Naive thymus-derived CD8-positive, alpha-beta T cell (primary cell): ENCODE data around the gene SNTB2. TPM values are rescaled to one million over a fixed set of nuclear protein-coding genes. Genes with fewer than 3 reads are reported as not detected.

Experiments used
- ATAC-seq, 2 donors: fragments of 150-1000 bp; cut with Tn5 transposase in 1 of 2; sonication (Bioruptor Pico), chemical (Tn5 transposase) in 1 of 2; 1 replicate in 1 of 2; 2 replicates in 1 of 2; pipeline ENCODE4 v1.10.0; 2021; ENCODE audit warnings: mild to moderate bottlenecking in 2 of 2, moderate library complexity in 2 of 2
- POLR2A ChIA-PET: fragments of 350-600 bp; sonication (Branson Sonifier 250); formaldehyde crosslinking; loops from one replicate; lab custom pipeline; 2021; ENCODE audit warnings: antibody characterized with exemption; lab: Charles Lee
- DNase-seq, 10 donors: peaks; one replicate each; pipeline versions ENCODE4 v3.0.0 to v3.0.0-alpha.2; 2020 to 2022
- H3K27ac Mint-ChIP-seq, 10 donors: one replicate each; pipeline ENCODE4 v1.8.0; 2020 to 2022; ENCODE audit warnings: mild to moderate bottlenecking in 10 of 10, mixed read lengths in 10 of 10, moderate library complexity in 4 of 10, inconsistent platforms in 1 of 10
- H3K27me3 Mint-ChIP-seq, 5 donors: one replicate each; pipeline ENCODE4 v1.8.0; 2021 to 2022; ENCODE audit warnings: mixed read lengths in 5 of 5
- H3K36me3 Mint-ChIP-seq, 3 donors: one replicate each; pipeline ENCODE4 v1.8.0; 2020 to 2022; ENCODE audit warnings: mixed read lengths in 3 of 3, mild to moderate bottlenecking in 2 of 3, inconsistent platforms in 1 of 3
- H3K4me1 Mint-ChIP-seq, 4 donors: one replicate each; pipeline ENCODE4 v1.8.0; 2021 to 2022; ENCODE audit warnings: mixed read lengths in 4 of 4
- H3K4me3 Mint-ChIP-seq, 10 donors: one replicate each; pipeline ENCODE4 v1.8.0; 2020 to 2022; ENCODE audit warnings: mild to moderate bottlenecking in 10 of 10, mixed read lengths in 10 of 10, moderate library complexity in 6 of 10, inconsistent platforms in 1 of 10
- H3K9me3 Mint-ChIP-seq, 9 donors: one replicate each; pipeline ENCODE4 v1.8.0; 2020 to 2022; ENCODE audit warnings: mixed read lengths in 9 of 9, mild to moderate bottlenecking in 3 of 9, inconsistent platforms in 1 of 9, moderate library complexity in 1 of 9
- polyA plus RNA-seq, 3 donors: library from polyadenylated mRNA; unstranded; fragments of 300-500 nt; fragmentation: Illumina TruSeq; gene quantifications; one replicate each; pipeline ENCODE4 v1.2.3, GENCODE V29; 2021
- total RNA-seq, 8 experiments: library from RNA in 2 of 8; stranded (reverse) in 2 of 8; gene quantifications; one replicate each; pipeline ENCODE4 v1.2.3 and lab custom pipeline; 2021 to 2026

The SNTB2 gene
- total and polyA plus RNA-seq, 5 experiments from 2014 or later, result 3.7 to 15.0 (median 11.0) TPM

DNA sequence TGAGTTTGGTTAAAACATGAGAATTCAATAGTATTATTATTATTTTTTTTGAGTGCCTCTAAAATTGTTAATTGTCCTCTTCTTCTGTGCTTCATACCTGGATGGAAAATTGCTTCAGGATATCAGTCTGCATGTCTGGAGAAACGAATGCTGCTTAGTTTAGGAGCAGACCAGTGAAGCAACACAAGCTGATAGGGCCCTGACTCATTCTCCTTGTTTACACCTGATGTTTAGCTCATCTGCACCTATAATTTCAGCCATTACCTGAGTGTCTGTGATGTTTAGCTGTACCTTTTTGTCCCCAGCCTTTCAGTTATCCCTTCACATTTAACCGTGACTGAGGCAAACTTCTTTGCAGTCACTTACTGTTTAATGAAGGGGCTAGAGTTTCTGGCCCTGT, 14.8 kb downstream of the SNTB2 start:
- Mint-ChIP-seq H3K9me3 (no peaks in the 10 kb centered on the region), H3K36me3 (peaks cover 0 to 4% (median 0%) of the 10 kb centered on the region in 3 donors), H3K4me1 (peaks cover 3 to 13% (median 9%) of the 10 kb centered on the region in 4 donors), H3K27ac (peak overlapping the region in 2 of 10 donors; percentile 32 to 63), H3K27me3 (no peaks in the 10 kb centered on the region), H3K4me3 (no peak overlapping the region)
- ATAC-seq, result no peak
- POLR2A ChIA-PET, result no interaction called here
- DNase-seq, result no peak

DNA sequence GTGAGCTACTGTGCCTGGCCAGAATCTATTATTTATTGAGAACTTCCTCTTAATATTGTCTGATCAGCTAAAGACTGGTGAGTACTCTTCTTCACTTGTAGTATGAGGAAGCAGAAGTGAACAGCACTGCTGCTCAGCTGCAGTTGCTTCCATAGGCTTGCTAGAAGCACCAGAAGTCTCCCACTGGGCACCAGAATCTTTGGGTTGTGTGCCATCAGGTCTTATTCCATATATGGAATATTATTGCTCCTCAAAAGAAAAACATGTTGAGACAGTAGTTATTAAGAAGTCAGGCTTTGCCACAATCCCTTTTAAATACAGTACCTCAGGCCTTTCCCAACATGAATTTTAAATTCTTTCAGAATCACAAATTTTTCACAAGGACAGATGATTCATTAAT, 17.2 kb downstream of the SNTB2 start:
- no peak for DNase-seq
- H3K27me3 Mint-ChIP-seq, result no peaks in the 10 kb centered on the region
- peaks cover 0 to 4% (median 0%) of the 10 kb centered on the region in 3 donors for H3K36me3 Mint-ChIP-seq
- H3K9me3 Mint-ChIP-seq, result no peaks in the 10 kb centered on the region
- POLR2A ChIA-PET, result no interaction called here
- peak overlapping the region in 1 of 10 donors; percentile 68 for H3K27ac Mint-ChIP-seq
- no peak for ATAC-seq
- H3K4me1 Mint-ChIP-seq, result peaks cover 0 to 10% (median 5%) of the 10 kb centered on the region in 4 donors
- H3K4me3 Mint-ChIP-seq, result no peak overlapping the region

DNA sequence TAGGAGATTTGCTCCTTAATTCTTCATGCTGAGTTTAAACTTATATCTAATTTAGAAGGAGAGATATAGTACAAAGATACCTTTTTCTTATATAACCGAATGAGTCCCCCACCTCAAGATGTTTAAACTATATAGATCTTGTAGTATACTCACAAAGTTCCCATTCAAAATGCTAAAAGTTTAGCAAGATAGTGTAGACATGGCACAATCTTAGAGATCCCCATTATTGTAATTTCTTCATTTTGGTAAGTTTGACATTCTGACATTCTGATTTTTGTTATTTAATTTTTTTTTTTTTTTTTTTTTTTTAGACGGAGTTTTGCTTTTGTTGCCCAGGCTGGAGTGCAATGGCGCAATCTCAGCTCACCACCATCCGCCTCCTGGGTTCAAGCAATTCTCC, 22.8 kb downstream of the SNTB2 start:
- Mint-ChIP-seq H3K4me3 (no peak overlapping the region), H3K27ac (no peak overlapping the region), H3K9me3 (no peaks in the 10 kb centered on the region), H3K36me3 (no peaks in the 10 kb centered on the region), H3K27me3 (no peaks in the 10 kb centered on the region), H3K4me1 (peaks cover 3 to 8% (median 6%) of the 10 kb centered on the region in 4 donors)
- no peak for ATAC-seq
- POLR2A ChIA-PET, result no interaction called here
- no peak for DNase-seq

- DNase-seq (no peak), ATAC-seq (no peak)
- Mint-ChIP-seq H3K27ac (no peak overlapping the region), H3K4me3 (no peak overlapping the region), H3K27me3 (no peaks in the 10 kb centered on the region), H3K36me3 (no peaks in the 10 kb centered on the region), H3K4me1 (peaks cover 0 to 5% (median 2%) of the 10 kb centered on the region in 4 donors), H3K9me3 (no peaks in the 10 kb centered on the region)
- POLR2A ChIA-PET, result no interaction called here
Measured at GRCh38 chr16:69217433-69217832, 30.5 kb downstream of the SNTB2 start.

DNA sequence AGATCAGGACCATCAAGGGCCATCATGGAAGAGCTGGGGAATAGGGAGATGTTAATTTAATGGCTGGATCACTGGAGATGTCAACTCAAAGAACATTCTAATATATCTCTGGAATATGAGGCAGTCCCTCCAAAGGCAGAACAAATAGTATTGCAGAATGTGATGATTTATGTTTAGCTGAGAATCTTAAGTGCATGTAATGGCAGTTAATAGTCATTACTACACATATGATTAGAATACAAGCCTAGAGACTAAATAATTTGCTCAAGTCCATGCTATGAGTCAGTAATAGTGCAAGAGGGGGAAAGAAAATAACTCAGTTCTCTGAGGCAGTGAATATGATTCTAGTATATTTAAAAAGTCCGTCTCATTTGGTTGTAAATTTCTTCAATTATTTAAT, 32.3 kb downstream of the SNTB2 start:
- DNase-seq, result no peak
- Mint-ChIP-seq H3K9me3 (no peaks in the 10 kb centered on the region), H3K27me3 (no peaks in the 10 kb centered on the region), H3K36me3 (peaks cover 0 to 3% (median 0%) of the 10 kb centered on the region in 3 donors), H3K27ac (no peak overlapping the region), H3K4me1 (peaks cover 0 to 5% (median 2%) of the 10 kb centered on the region in 4 donors), H3K4me3 (no peak overlapping the region)
- POLR2A ChIA-PET, result no interaction called here
- no peak for ATAC-seq

- no peak overlapping the region for H3K4me3 Mint-ChIP-seq
- POLR2A ChIA-PET, result no interaction called here
- peaks cover 0 to 3% (median 0%) of the 10 kb centered on the region in 3 donors for H3K36me3 Mint-ChIP-seq
- H3K9me3 Mint-ChIP-seq, result no peaks in the 10 kb centered on the region
- ATAC-seq (no peak), DNase-seq (no peak)
- no peak overlapping the region for H3K27ac Mint-ChIP-seq
- H3K4me1 Mint-ChIP-seq, result peaks cover 0 to 5% (median under 1%) of the 10 kb centered on the region in 4 donors
- no peaks in the 10 kb centered on the region for H3K27me3 Mint-ChIP-seq
Measured at GRCh38 chr16:69223882-69224281, 36.9 kb downstream of the SNTB2 start.

DNA sequence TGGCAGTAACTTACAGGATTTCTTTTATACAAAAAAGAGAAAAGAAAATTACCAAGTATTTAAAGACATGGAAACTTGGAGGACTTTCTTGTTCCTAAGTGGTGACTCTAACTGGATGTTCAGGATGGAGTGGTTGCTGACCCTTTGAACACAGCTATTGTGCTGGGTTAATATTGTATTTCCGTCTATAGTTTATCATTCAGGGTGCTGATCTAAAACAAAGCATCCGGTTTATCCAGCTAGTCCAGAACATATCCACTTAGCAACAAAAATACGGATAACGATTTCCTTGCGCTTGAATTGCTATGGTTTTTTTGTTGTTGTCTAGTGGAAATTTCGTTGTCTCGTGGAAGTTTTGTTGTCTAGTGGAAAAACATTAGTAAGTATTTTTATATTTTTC, 38.2 kb downstream of the SNTB2 start:
- Mint-ChIP-seq H3K27me3 (no peaks in the 10 kb centered on the region), H3K27ac (no peak overlapping the region), H3K9me3 (no peaks in the 10 kb centered on the region), H3K36me3 (peaks cover 0 to 3% (median 0%) of the 10 kb centered on the region in 3 donors), H3K4me1 (peaks cover 0 to 5% (median under 1%) of the 10 kb centered on the region in 4 donors), H3K4me3 (no peak overlapping the region)
- ATAC-seq (no peak), DNase-seq (no peak)
- POLR2A ChIA-PET, result no interaction called here

- Mint-ChIP-seq H3K36me3 (peaks cover 0 to 2% (median 0%) of the 10 kb centered on the region in 3 donors), H3K27ac (no peak overlapping the region), H3K27me3 (no peaks in the 10 kb centered on the region), H3K4me1 (peaks cover 0 to 1% (median 0%) of the 10 kb centered on the region in 4 donors), H3K9me3 (no peaks in the 10 kb centered on the region), H3K4me3 (no peak overlapping the region)
- POLR2A ChIA-PET, result no interaction called here
- no peak for DNase-seq
- ATAC-seq, result no peak
Measured at GRCh38 chr16:69233124-69233523, 46.2 kb downstream of the SNTB2 start.

DNA sequence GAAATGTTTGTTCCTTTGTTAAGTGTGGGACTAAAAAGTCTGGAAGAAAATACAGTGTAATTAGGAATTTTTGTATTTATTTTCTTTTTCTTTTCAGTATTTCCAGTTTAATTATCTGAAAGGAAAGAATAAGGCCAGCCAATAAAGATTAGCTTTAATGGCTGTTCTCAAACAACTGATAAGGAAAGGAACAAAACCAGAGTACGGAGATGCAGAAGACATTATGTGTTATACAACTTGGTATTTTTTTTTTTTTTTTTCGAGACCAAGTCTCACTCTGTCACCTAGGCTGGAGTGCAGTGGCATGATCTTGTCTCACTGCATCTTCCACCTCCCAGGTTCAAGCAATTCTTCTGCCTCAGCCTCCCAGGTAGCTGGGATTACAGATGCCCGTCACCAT, 47.5 kb downstream of the SNTB2 start:
- POLR2A ChIA-PET, result interaction anchor here (0.7 kb wide), 1 partner anchor 47 kb away, joined by 4 read pairs; no protein-coding TSS in a partner anchor
- H3K4me3 Mint-ChIP-seq, result no peak overlapping the region
- H3K27ac Mint-ChIP-seq, result no peak overlapping the region
- no peaks in the 10 kb centered on the region for H3K9me3 Mint-ChIP-seq
- ATAC-seq, result no peak
- peaks cover 0 to 1% (median 0%) of the 10 kb centered on the region in 4 donors for H3K4me1 Mint-ChIP-seq
- DNase-seq, result no peak
- peaks cover 0 to 2% (median 0%) of the 10 kb centered on the region in 3 donors for H3K36me3 Mint-ChIP-seq
- no peaks in the 10 kb centered on the region for H3K27me3 Mint-ChIP-seq

DNA sequence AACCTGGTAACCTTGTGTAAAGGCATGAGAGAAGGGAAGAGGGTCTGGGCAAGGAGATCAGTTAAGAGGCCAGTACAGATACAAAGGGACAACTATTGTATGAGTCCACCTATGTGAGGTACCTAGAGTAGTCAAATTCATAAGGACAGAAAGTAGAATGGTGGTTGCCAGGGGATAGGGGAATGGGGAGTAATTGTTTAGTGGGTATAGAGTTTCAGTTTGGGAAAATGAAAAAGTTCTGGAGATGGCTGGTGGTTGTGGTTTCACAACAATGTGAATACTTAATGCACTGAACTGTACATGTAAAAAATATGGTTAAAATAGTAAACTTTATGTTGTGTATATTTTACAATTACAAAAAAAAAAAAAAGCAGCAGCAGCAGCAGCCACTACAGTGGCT, 49.4 kb downstream of the SNTB2 start:
- H3K9me3 Mint-ChIP-seq, result no peaks in the 10 kb centered on the region
- H3K4me1 Mint-ChIP-seq, result peaks cover 0 to 1% (median 0%) of the 10 kb centered on the region in 4 donors
- peaks cover 0 to 4% (median 2%) of the 10 kb centered on the region in 3 donors for H3K36me3 Mint-ChIP-seq
- no peak for DNase-seq
- POLR2A ChIA-PET, result no interaction called here
- ATAC-seq, result no peak
- no peaks in the 10 kb centered on the region for H3K27me3 Mint-ChIP-seq
- no peak overlapping the region for H3K4me3 Mint-ChIP-seq
- no peak overlapping the region for H3K27ac Mint-ChIP-seq

- no peak overlapping the region for H3K27ac Mint-ChIP-seq
- POLR2A ChIA-PET, result interaction anchor here (0.7 kb wide), 1 partner anchor 49 kb away, joined by 4 read pairs; no protein-coding TSS in a partner anchor
- H3K36me3 Mint-ChIP-seq, result peaks cover 0 to 4% (median 2%) of the 10 kb centered on the region in 3 donors
- ATAC-seq, result no peak
- H3K27me3 Mint-ChIP-seq, result no peaks in the 10 kb centered on the region
- no peaks in the 10 kb centered on the region for H3K9me3 Mint-ChIP-seq
- H3K4me3 Mint-ChIP-seq, result no peak overlapping the region
- peaks cover 0 to 1% (median 0%) of the 10 kb centered on the region in 4 donors for H3K4me1 Mint-ChIP-seq
- DNase-seq, result no peak
Measured at GRCh38 chr16:69237296-69237695, 50.3 kb downstream of the SNTB2 start.

- H3K4me1 Mint-ChIP-seq, result peaks cover 0 to 1% (median 0%) of the 10 kb centered on the region in 4 donors
- no peak for DNase-seq
- no peaks in the 10 kb centered on the region for H3K9me3 Mint-ChIP-seq
- H3K36me3 Mint-ChIP-seq, result peaks cover 0 to 4% (median 2%) of the 10 kb centered on the region in 3 donors
- POLR2A ChIA-PET, result no interaction called here
- no peak for ATAC-seq
- no peaks in the 10 kb centered on the region for H3K27me3 Mint-ChIP-seq
- no peak overlapping the region for H3K4me3 Mint-ChIP-seq
- no peak overlapping the region for H3K27ac Mint-ChIP-seq
Measured at GRCh38 chr16:69239851-69240250, 52.9 kb downstream of the SNTB2 start.

GRCh38 chr16:69240331-69240730, 53.4 kb downstream of the SNTB2 start:
- DNase-seq (no peak), ATAC-seq (no peak)
- no peaks in the 10 kb centered on the region for H3K27me3 Mint-ChIP-seq
- H3K9me3 Mint-ChIP-seq, result no peaks in the 10 kb centered on the region
- H3K4me1 Mint-ChIP-seq, result peaks cover 0 to 1% (median 0%) of the 10 kb centered on the region in 4 donors
- peaks cover 0 to 5% (median 0%) of the 10 kb centered on the region in 3 donors for H3K36me3 Mint-ChIP-seq
- H3K4me3 Mint-ChIP-seq, result no peak overlapping the region
- H3K27ac Mint-ChIP-seq, result no peak overlapping the region
- POLR2A ChIA-PET, result no interaction called here

DNA sequence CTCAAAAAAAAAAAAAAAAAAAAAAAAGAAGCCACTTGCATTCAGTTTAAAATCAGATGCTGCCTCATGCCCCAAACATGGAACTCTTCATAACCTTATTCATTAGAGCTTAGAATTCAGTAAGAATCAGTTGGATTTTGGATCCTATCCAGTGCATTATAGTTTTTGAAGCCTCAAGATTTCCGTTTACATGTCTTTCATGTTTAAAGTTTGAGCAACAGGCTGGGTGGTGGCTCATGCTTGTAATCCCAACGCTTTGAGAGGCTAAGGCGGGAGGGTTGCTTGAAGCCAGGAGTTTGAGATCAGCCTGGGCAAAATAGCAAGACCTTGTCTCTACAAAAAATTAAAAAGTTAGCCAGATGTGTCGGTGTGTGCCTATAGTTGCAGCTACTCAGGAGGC, 55.0 kb downstream of the SNTB2 start:
- no peak overlapping the region for H3K4me3 Mint-ChIP-seq
- H3K27me3 Mint-ChIP-seq, result no peaks in the 10 kb centered on the region
- no peaks in the 10 kb centered on the region for H3K9me3 Mint-ChIP-seq
- POLR2A ChIA-PET, result no interaction called here
- no peak for ATAC-seq
- peaks cover 0 to 16% (median 6%) of the 10 kb centered on the region in 3 donors for H3K36me3 Mint-ChIP-seq
- H3K27ac Mint-ChIP-seq, result no peak overlapping the region
- H3K4me1 Mint-ChIP-seq, result peaks cover 0 to 1% (median 0%) of the 10 kb centered on the region in 4 donors
- no peak for DNase-seq
